ENCODE measurements around the gene EIF2S1.

DNA sequence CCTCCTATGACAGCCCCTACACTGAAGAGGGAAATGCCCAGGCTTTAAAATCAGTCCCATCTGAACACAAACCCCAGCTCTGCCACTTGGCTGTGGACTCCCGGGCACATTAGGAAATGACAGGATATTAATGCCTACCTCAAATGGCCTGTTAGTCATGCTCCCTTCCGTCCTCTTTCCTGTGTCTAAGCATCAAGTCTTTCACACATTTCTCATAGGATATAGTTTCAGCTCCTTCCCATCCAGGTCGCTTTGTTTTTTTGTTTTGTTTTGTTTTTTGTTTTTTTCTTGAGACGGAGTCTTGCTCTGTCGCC is 35.7 kb downstream of the EIF2S1 start:
- TF ChIP-seq ZNF891 (CRISPR knock-in tag; IDR thresholded peaks at IDR 0.05) = no peak
- no peak for TF ChIP-seq FOXM1 (CRISPR knock-in tag; IDR thresholded peaks at IDR 0.05)
- no peak for TF ChIP-seq ZNF468 (CRISPR knock-in tag; IDR thresholded peaks at IDR 0.05)
- no peak for TF ChIP-seq SALL1 (CRISPR knock-in tag; IDR thresholded peaks at IDR 0.05)
- no peak for TF ChIP-seq SMAD3 (CRISPR knock-in tag; IDR thresholded peaks at IDR 0.05)
